CD4-positive, alpha-beta T cell treated with Interleukin-15 for 4 hours (primary cell): ENCODE measurements around the gene GUCY1A2.

ENCODE experiments used
- DNase-seq: peaks from one replicate; pipeline ENCODE4 v3.0.0-alpha.2; 2020; ENCODE audit warnings: low spot score

GUCY1A2 gene

GRCh38 chr11:106644824-106645223, 373.5 kb downstream of the GUCY1A2 start:
- DNase-seq: no peak

DNA sequence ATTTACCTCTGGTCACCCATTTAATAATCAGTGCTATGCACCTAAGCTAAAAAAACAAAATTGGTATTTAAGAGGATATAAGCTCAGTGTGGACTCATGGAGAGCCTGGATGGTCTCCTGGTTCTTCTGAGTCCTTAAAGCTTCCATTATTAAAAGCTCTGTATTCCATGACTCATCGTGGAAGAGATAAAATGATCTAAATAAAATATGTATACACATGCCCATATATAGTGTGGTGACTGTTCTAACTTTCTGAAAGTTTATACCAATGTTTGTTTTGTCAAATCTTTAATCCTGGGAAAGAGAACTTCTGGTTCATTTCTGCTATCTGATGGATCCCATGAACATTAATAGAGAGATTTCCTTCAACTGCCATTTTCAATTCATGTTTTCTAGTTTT, 375.9 kb downstream of the GUCY1A2 start:
- no peak for DNase-seq

GRCh38 chr11:106632283-106632682, 386.0 kb downstream of the GUCY1A2 start:
- no peak for DNase-seq

GRCh38 chr11:106627694-106628093, 390.6 kb downstream of the GUCY1A2 start:
- DNase-seq: no peak

GRCh38 chr11:106625566-106625965, 392.7 kb downstream of the GUCY1A2 start:
- DNase-seq: no peak

GRCh38 chr11:106624377-106624776, 393.9 kb downstream of the GUCY1A2 start:
- no peak for DNase-seq
